Duodenal mucosa (tissue), 2 donors: ENCODE results near the gene CIPC.

Experiments
- H3K27ac ChIP-seq: one replicate; pipeline ENCODE4 v1.7.0; 2013; ENCODE audit warnings: low read depth, low read length
- H3K27me3 ChIP-seq, 2 donors: one replicate each; pipeline ENCODE4 v1.7.0; 2013; ENCODE audit warnings: low read length in 2 of 2, control low read depth in 1 of 2; ENCODE audit not compliant: insufficient read depth in 2 of 2, control insufficient read depth in 1 of 2
- H3K36me3 ChIP-seq, 2 donors: one replicate each; pipeline ENCODE4 v1.7.0; 2013; ENCODE audit warnings: low read length in 2 of 2, control low read depth in 1 of 2; ENCODE audit not compliant: insufficient read depth in 2 of 2, control insufficient read depth in 1 of 2
- H3K4me1 ChIP-seq, 2 donors: one replicate each; pipeline ENCODE4 v1.7.0; 2013; ENCODE audit warnings: low read length in 2 of 2, control low read depth in 1 of 2; ENCODE audit not compliant: insufficient read depth in 2 of 2, control insufficient read depth in 1 of 2
- H3K4me3 ChIP-seq, 2 donors: one replicate each; pipeline ENCODE4 v1.7.0; 2013; ENCODE audit warnings: low read length in 2 of 2, low read depth in 1 of 2
- H3K9ac ChIP-seq, 2 donors: one replicate each; pipeline ENCODE4 v1.7.0; 2013; ENCODE audit warnings: low read length in 2 of 2, low read depth in 1 of 2
- H3K9me3 ChIP-seq, 2 donors: one replicate each; pipeline ENCODE4 v1.7.0; 2013; ENCODE audit warnings: low read length in 2 of 2, control low read depth in 1 of 2; ENCODE audit not compliant: control insufficient read depth in 1 of 2

CIPC gene

GRCh38 chr14:77139022-77139421, 41.0 kb downstream of the CIPC start:
- H3K4me1 ChIP-seq, result no peaks in the 10 kb centered on the region
- no peaks in the 10 kb centered on the region for H3K9me3 ChIP-seq
- no peak overlapping the region for H3K27ac ChIP-seq
- peaks cover 66 to 71% of the 10 kb centered on the region in 2 donors for H3K27me3 ChIP-seq
- H3K4me3 ChIP-seq, result no peak overlapping the region
- no peaks in the 10 kb centered on the region for H3K36me3 ChIP-seq
- H3K9ac ChIP-seq, result no peak overlapping the region

- Histone ChIP-seq H3K9me3 (no peaks in the 10 kb centered on the region), H3K27me3 (peaks cover 60 to 68% of the 10 kb centered on the region in 2 donors), H3K36me3 (no peaks in the 10 kb centered on the region), H3K27ac (no peak overlapping the region), H3K4me3 (no peak overlapping the region), H3K9ac (no peak overlapping the region), H3K4me1 (no peaks in the 10 kb centered on the region)
Observed at GRCh38 chr14:77139540-77140358, 41.7 kb downstream of the CIPC start.

GRCh38 chr14:77140359-77141213, 42.5 kb downstream of the CIPC start:
- Histone ChIP-seq H3K27me3 (peaks cover 60 to 68% of the 10 kb centered on the region in 2 donors), H3K27ac (no peak overlapping the region), H3K4me1 (no peaks in the 10 kb centered on the region), H3K9ac (no peak overlapping the region), H3K4me3 (peak overlapping the region in 1 of 2 donors; percentile 4), H3K9me3 (no peaks in the 10 kb centered on the region), H3K36me3 (no peaks in the 10 kb centered on the region)

GRCh38 chr14:77141214-77142004, 43.4 kb downstream of the CIPC start, which contains the start of gene ZDHHC22:
Gene ZDHHC22 (minus strand): TSS chr14:77141791. CDS start chr14:77139738, 2,053 bp downstream.
- no peaks in the 10 kb centered on the region for H3K4me1 ChIP-seq
- H3K36me3 ChIP-seq, result no peaks in the 10 kb centered on the region
- H3K9ac ChIP-seq, result no peak within 1 kb of the TSS
- peaks cover 65 to 73% of the 10 kb centered on the region in 2 donors for H3K27me3 ChIP-seq
- peak within 1 kb of the TSS in 1 of 2 donors; percentile 4 for H3K4me3 ChIP-seq
- H3K9me3 ChIP-seq, result no peaks in the 10 kb centered on the region
- H3K27ac ChIP-seq, result no peak within 1 kb of the TSS

- no peak overlapping the region for H3K4me3 ChIP-seq
- H3K9me3 ChIP-seq, result no peaks in the 10 kb centered on the region
- peaks cover 64 to 70% of the 10 kb centered on the region in 2 donors for H3K27me3 ChIP-seq
- H3K27ac ChIP-seq, result no peak overlapping the region
- H3K36me3 ChIP-seq, result no peaks in the 10 kb centered on the region
- no peak overlapping the region for H3K9ac ChIP-seq
- no peaks in the 10 kb centered on the region for H3K4me1 ChIP-seq
Observed at GRCh38 chr14:77142005-77142800, 44.1 kb downstream of the CIPC start.

GRCh38 chr14:77143071-77143470, 45.0 kb downstream of the CIPC start:
- H3K36me3 ChIP-seq, result no peaks in the 10 kb centered on the region
- no peaks in the 10 kb centered on the region for H3K9me3 ChIP-seq
- H3K4me3 ChIP-seq, result no peak overlapping the region
- H3K9ac ChIP-seq, result no peak overlapping the region
- no peak overlapping the region for H3K27ac ChIP-seq
- H3K27me3 ChIP-seq, result peaks cover 62 to 69% of the 10 kb centered on the region in 2 donors
- H3K4me1 ChIP-seq, result no peaks in the 10 kb centered on the region

- H3K9ac ChIP-seq, result no peak overlapping the region
- H3K4me1 ChIP-seq, result no peaks in the 10 kb centered on the region
- H3K9me3 ChIP-seq, result no peaks in the 10 kb centered on the region
- H3K27me3 ChIP-seq, result peaks cover 52 to 59% of the 10 kb centered on the region in 2 donors
- no peaks in the 10 kb centered on the region for H3K36me3 ChIP-seq
- H3K4me3 ChIP-seq, result no peak overlapping the region
- no peak overlapping the region for H3K27ac ChIP-seq
Observed at GRCh38 chr14:77144412-77145115, 46.5 kb downstream of the CIPC start.

GRCh38 chr14:77145975-77146740, 48.1 kb downstream of the CIPC start:
- Histone ChIP-seq H3K4me1 (no peaks in the 10 kb centered on the region), H3K9me3 (no peaks in the 10 kb centered on the region), H3K4me3 (no peak overlapping the region), H3K36me3 (no peaks in the 10 kb centered on the region), H3K9ac (no peak overlapping the region), H3K27ac (no peak overlapping the region), H3K27me3 (peaks cover 38 to 43% of the 10 kb centered on the region in 2 donors)
